HFF-Myc (cell line): Measurements from ENCODE around the gene BAG5.

Experiments used
- DNase-seq: peaks from one replicate; pipeline ENCODE4 v3.0.0-alpha.2; 2011; ENCODE audit warnings: low read depth; ENCODE audit errors: extremely low read depth
- H3K4me3 ChIP-seq: replicated peaks from 2 replicates; pipeline ENCODE4 v1.5.1; 2011; ENCODE audit warnings: low read depth, mild to moderate bottlenecking, control low read depth, low read length
- CTCF ChIP-seq: IDR thresholded peaks from 2 replicates; pipeline ENCODE4 v1.5.1; 2012; ENCODE audit warnings: mild to moderate bottlenecking, low read depth, low read length, control low read depth; ENCODE audit errors: missing control alignments

The BAG5 gene

DNA sequence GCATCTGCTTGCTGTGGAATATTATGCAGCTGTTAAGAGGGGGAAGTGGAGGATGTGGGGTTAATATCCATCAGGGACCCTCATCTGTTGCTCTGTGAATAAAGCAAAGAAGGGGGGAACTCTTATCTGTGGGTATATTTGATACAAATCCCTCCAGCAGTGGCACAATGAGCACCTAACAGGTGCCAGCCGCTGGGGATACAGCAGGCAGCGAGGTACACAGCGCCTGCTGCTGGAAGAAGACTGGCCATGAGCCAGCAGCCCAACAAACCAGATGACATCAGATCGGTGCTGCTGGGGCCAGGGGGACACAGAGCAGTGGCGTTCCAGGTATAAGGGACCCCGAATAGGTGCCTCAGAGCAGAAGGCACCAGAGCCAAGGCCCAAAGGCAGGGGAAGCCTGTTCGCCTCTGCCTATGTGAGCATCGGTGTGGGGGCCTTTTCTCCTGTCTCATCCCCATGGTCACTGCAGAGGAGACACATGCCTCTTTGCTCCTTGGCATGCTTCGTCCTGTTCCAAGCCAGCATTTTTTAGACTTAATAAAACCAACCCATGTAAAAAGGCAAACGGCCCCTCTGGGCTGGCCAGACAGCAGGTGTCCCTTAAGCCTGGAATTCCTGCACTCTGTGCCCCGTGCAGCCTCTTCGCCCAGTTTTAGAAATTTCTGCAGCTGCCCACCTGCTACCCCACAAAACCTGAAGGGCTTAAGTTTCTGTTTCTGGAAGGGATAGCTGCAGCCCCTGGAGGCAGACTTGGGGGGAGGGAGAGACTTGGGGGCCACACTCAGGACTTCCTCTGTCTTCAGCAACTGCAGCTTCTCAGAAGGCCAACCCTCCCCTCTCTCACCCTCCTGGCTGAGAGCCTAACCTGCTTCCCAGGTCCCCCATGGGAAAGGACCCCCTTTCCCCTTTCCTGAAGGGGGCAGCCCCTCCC is 38.2 kb downstream of the BAG5 start:
- no peak for DNase-seq
- no peak overlapping the region for H3K4me3 ChIP-seq
- TF ChIP-seq CTCF, result no peak

DNA sequence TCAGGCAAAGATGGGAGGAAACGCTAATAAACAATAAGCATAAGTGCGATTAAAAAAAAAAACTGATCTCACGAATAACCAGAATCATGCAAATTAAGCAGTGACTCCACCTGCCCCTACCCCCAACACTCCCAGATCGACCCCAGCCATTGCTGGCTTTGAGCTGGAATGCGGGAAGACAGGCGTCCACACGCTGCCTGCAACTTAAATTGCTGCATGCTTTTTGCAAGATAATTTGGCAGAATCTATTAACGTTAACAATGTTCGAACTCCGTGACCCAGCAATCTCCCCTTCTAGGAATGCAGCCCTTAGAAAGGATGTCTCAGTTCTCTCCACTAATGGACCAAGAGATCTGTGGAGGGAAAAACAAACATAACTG is 38.9 kb downstream of the BAG5 start:
- DNase-seq, result no peak
- no peak for TF ChIP-seq CTCF
- no peak overlapping the region for H3K4me3 ChIP-seq

DNA sequence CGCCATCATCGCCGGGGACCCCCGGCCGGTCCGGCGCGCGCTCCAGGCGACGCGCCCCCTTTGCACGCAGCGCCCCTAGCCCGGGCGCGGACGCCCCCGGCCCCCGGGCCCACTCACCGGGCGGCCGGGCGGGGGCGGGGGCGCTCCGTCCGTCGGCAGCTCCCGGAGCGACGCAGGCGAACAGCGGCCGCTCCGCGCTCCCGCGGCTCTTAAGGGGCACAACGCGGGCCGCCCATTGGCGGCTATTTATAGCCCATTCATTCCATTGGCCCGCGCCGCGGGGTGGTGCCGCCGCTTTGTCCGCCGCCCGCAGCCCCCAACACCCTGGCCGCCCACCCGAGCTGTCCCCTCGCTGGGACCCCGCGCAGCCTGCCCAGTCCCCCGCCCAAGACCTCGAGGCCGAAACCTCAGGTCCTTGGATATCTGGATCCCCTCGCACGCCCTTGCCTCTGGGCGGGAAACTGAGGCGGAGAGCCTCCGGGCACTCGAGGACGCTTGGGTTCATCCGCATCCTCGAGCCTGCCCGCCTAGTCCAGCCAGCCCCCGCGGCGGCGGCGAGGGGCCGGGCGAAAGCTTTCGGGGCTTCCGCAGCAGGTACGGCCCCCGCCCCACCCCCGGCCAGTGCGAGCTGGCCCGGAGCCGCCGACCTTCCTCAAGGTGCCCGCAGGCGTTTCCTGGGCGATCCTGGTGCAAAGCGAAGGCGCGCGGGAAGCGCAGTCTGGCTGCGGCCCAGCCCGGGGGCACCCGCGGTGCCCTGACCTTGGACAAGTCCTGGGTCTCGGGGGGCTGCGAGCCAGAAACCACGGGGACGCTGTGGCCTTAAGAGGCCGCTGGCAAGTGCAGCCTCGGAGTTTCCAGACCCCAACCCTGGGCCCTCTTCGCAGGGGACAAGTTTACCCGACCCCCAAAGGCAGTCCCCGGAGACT is 39.5 kb downstream of the BAG5 start, which contains the start of gene CKB:
TSS of gene CKB (minus strand) at position 182 of the 926 bp plus-strand sequence. CDS start 337 bp downstream, outside the sequence.
- no peak for DNase-seq
- H3K4me3 ChIP-seq, result peak within 1 kb of the TSS; percentile 42
- TF ChIP-seq CTCF, result no peak

- peak overlapping the region; percentile 42 for H3K4me3 ChIP-seq
- TF ChIP-seq CTCF, result no peak
- no peak for DNase-seq
Observed at GRCh38 chr14:103521951-103522563, 40.4 kb downstream of the BAG5 start.

- peak overlapping the region; percentile 42 for H3K4me3 ChIP-seq
- no peak for TF ChIP-seq CTCF
- no peak for DNase-seq
Observed at GRCh38 chr14:103521438-103521950, 41.0 kb downstream of the BAG5 start.
